SIG-M5 (cell line): ENCODE results near the gene METTL5.
"Not testable (repeated sequence)": the region's sequence is repeated elsewhere in the genome, so short reads cannot be mapped to it uniquely, and the experiment has no call there.

ENCODE experiments used
- DNase-seq: peaks from one replicate; lab custom pipeline; 2025; lab: John Stamatoyannopoulos, UW

Gene METTL5

GRCh38 chr2:169828141-169828811, 3.6 kb upstream of the METTL5 start:
- DNase-seq, result no peak

- peak; percentile 37 for DNase-seq
These were observed 2.8 kb upstream of the METTL5 start, which contains the start of gene UBR3 for GRCh38 chr2:169827272-169828140. Gene UBR3 (plus strand): TSS chr2:169827454. CDS start chr2:169827508, 54 bp downstream.

- no peak for DNase-seq
These were observed 721 bp downstream of the METTL5 start for GRCh38 chr2:169823996-169824372.

GRCh38 chr2:169822785-169823392, 1.8 kb downstream of the METTL5 start:
- no peak for DNase-seq

GRCh38 chr2:169822036-169822435, 2.7 kb downstream of the METTL5 start:
- no peak for DNase-seq

GRCh38 chr2:169820101-169820500, 4.6 kb downstream of the METTL5 start:
- not testable (repeated sequence) for DNase-seq

- no peak for DNase-seq
These were observed 5.6 kb downstream of the METTL5 start for GRCh38 chr2:169819106-169819505.

- DNase-seq, result no peak
These were observed 6.5 kb downstream of the METTL5 start for GRCh38 chr2:169818241-169818640.

GRCh38 chr2:169817369-169817768, 7.3 kb downstream of the METTL5 start:
- DNase-seq, result not testable (repeated sequence)

GRCh38 chr2:169816961-169817360, 7.7 kb downstream of the METTL5 start:
- not testable (repeated sequence) for DNase-seq

GRCh38 chr2:169815849-169816248, 8.9 kb downstream of the METTL5 start:
- no peak for DNase-seq

- DNase-seq, result no peak
These were observed 16.5 kb downstream of the METTL5 start for GRCh38 chr2:169808221-169808620.

- DNase-seq, result no peak
These were observed 18.1 kb downstream of the METTL5 start for GRCh38 chr2:169806586-169806985.

- DNase-seq, result no peak
These were observed 21.2 kb downstream of the METTL5 start for GRCh38 chr2:169803480-169803879.

GRCh38 chr2:169798718-169799592, 25.8 kb downstream of the METTL5 start, which contains the start of gene SSB:
Gene SSB (plus strand): TSS chr2:169798871. CDS start chr2:169800961, 2,090 bp downstream.
- DNase-seq, result peak; percentile 51

GRCh38 chr2:169798397-169798717, 26.3 kb downstream of the METTL5 start:
- DNase-seq, result no peak

- DNase-seq, result no peak
These were observed 27.1 kb downstream of the METTL5 start for GRCh38 chr2:169797601-169798000.

GRCh38 chr2:169796441-169796840, 28.3 kb downstream of the METTL5 start:
- no peak for DNase-seq

- no peak for DNase-seq
These were observed 29.5 kb downstream of the METTL5 start for GRCh38 chr2:169795181-169795580.

- no peak for DNase-seq
These were observed 34.1 kb downstream of the METTL5 start for GRCh38 chr2:169790581-169790980.

- DNase-seq, result no peak
These were observed 42.2 kb downstream of the METTL5 start for GRCh38 chr2:169782513-169782912.
